ENCODE measurements around the gene AOX1. TPM values are rescaled to one million over a fixed set of nuclear protein-coding genes. Genes with fewer than 3 reads are reported as not detected.

The AOX1 gene
- total RNA-seq, 4 donors from 2014 or later = 87.3 to 221 (median 135) TPM

GRCh38 chr2:200592406-200593075, 6.7 kb downstream of the AOX1 start:
- Histone ChIP-seq H3K4me3 (no peak overlapping the region), H3K27me3 (no peaks in the 10 kb centered on the region), H3K9me3 (no peaks in the 10 kb centered on the region), H3K27ac (no peak overlapping the region), H3K4me1 (peaks cover 0 to 10% (median 0%) of the 10 kb centered on the region in 4 donors), H3K36me3 (peaks cover 0 to 26% (median 0%) of the 10 kb centered on the region in 3 donors)
- WGBS, 2 donors = 73 to 76% methylated on average over 1 of the region's 1 CpG
- no peak for DNase-seq (ENCODE audit: low spot score in 2 of 2)
- TF ChIP-seq POLR2A (IDR thresholded peaks at IDR 0.05) (no peak), CTCF (IDR thresholded peaks at IDR 0.05) (no peak), EP300 (IDR thresholded peaks at IDR 0.05) (no peak)

GRCh38 chr2:200593905-200594304, 8.1 kb downstream of the AOX1 start:
- Histone ChIP-seq H3K36me3 (peaks cover 0 to 30% (median 0%) of the 10 kb centered on the region in 3 donors), H3K4me1 (peaks cover 0 to 10% (median 0%) of the 10 kb centered on the region in 4 donors), H3K4me3 (no peak overlapping the region), H3K27ac (no peak overlapping the region), H3K27me3 (no peaks in the 10 kb centered on the region), H3K9me3 (no peaks in the 10 kb centered on the region)
- no peak for DNase-seq (ENCODE audit: low spot score in 2 of 2)
- whole genome bisulfite sequencing, 2 donors = 71 to 73% methylated on average over 1 of the region's 1 CpG
- TF ChIP-seq POLR2A (IDR thresholded peaks at IDR 0.05) = no peak
- no peak for TF ChIP-seq CTCF (IDR thresholded peaks at IDR 0.05)
- TF ChIP-seq EP300 (IDR thresholded peaks at IDR 0.05) = no peak

GRCh38 chr2:200595913-200596312, 10.1 kb downstream of the AOX1 start:
- Histone ChIP-seq H3K27ac (no peak overlapping the region), H3K36me3 (peaks cover 0 to 40% (median 0%) of the 10 kb centered on the region in 3 donors), H3K27me3 (no peaks in the 10 kb centered on the region), H3K9me3 (no peaks in the 10 kb centered on the region), H3K4me1 (peaks cover 0 to under 1% (median 0%) of the 10 kb centered on the region in 4 donors), H3K4me3 (no peak overlapping the region)
- no peak for DNase-seq (ENCODE audit: low spot score in 2 of 2)
- TF ChIP-seq EP300 (IDR thresholded peaks at IDR 0.05) = no peak
- TF ChIP-seq CTCF (IDR thresholded peaks at IDR 0.05) = no peak
- no peak for TF ChIP-seq POLR2A (IDR thresholded peaks at IDR 0.05)
- WGBS, 2 donors = 53 to 56% methylated on average over 3 of the region's 3 CpGs

GRCh38 chr2:200596774-200597570, 11.2 kb downstream of the AOX1 start:
- Histone ChIP-seq H3K27me3 (no peaks in the 10 kb centered on the region), H3K36me3 (peaks cover 0 to 48% (median 0%) of the 10 kb centered on the region in 3 donors), H3K9me3 (no peaks in the 10 kb centered on the region), H3K27ac (no peak overlapping the region), H3K4me1 (no peaks in the 10 kb centered on the region), H3K4me3 (no peak overlapping the region)
- 83 to 85% methylated on average over 5 of the region's 5 CpGs for WGBS, 2 donors
- no peak for DNase-seq (ENCODE audit: low spot score in 2 of 2)
- TF ChIP-seq POLR2A (IDR thresholded peaks at IDR 0.05) = no peak
- TF ChIP-seq CTCF (IDR thresholded peaks at IDR 0.05) = no peak
- no peak for TF ChIP-seq EP300 (IDR thresholded peaks at IDR 0.05)

- 83 to 94% methylated on average over 3 of the region's 3 CpGs for WGBS, 2 donors
- H3K4me1 ChIP-seq = peaks cover 0 to under 1% (median 0%) of the 10 kb centered on the region in 4 donors
- peaks cover 0 to 68% (median 0%) of the 10 kb centered on the region in 3 donors for H3K36me3 ChIP-seq
- no peak for TF ChIP-seq POLR2A (IDR thresholded peaks at IDR 0.05)
- no peak for TF ChIP-seq EP300 (IDR thresholded peaks at IDR 0.05)
- TF ChIP-seq CTCF (IDR thresholded peaks at IDR 0.05) = no peak
- no peak overlapping the region for H3K27ac ChIP-seq
- no peak for DNase-seq (ENCODE audit: low spot score in 2 of 2)
- no peaks in the 10 kb centered on the region for H3K9me3 ChIP-seq
- H3K27me3 ChIP-seq = no peaks in the 10 kb centered on the region
- no peak overlapping the region for H3K4me3 ChIP-seq
These were observed 13.4 kb downstream of the AOX1 start for GRCh38 chr2:200599206-200599605.
